Kidney (tissue), 14 donors: ENCODE measurements around the gene RRAS2. TPM values are rescaled to one million over a fixed set of nuclear protein-coding genes. Genes with fewer than 3 reads are reported as not detected.

Experiments
- DNase-seq, 5 donors: peaks; one replicate each; pipeline ENCODE4 v3.0.0-alpha.2; 2013 to 2020
- FAIRE-seq: peaks from 2 replicates; lab custom pipeline; 2012; peaks lifted over from hg19 to GRCh38; lab: Jason Lieb, UNC
- H3K27ac ChIP-seq, 2 donors: one replicate each; pipeline ENCODE4 v1.7.0; 2013; ENCODE audit warnings: low read depth in 2 of 2, low read length in 2 of 2, inconsistent platforms in 1 of 2
- H3K27me3 ChIP-seq: one replicate; pipeline ENCODE4 v1.7.1; 2013; ENCODE audit warnings: low read length, inconsistent platforms; ENCODE audit not compliant: control insufficient read depth, insufficient read depth
- H3K36me3 ChIP-seq, 3 donors: one replicate each; pipeline versions ENCODE4 v1.7.0 to v1.7.1; 2013; ENCODE audit warnings: low read length in 3 of 3, control low read depth in 1 of 3, inconsistent platforms in 1 of 3; ENCODE audit not compliant: insufficient read depth in 3 of 3, control insufficient read depth in 2 of 3
- H3K4me1 ChIP-seq, 3 donors: one replicate each; pipeline versions ENCODE4 v1.7.0 to v1.7.1; 2013; ENCODE audit warnings: low read length in 3 of 3, inconsistent platforms in 1 of 3, low read depth in 1 of 3; ENCODE audit not compliant: control insufficient read depth in 2 of 3, insufficient read depth in 2 of 3
- H3K4me3 ChIP-seq, 3 donors: one replicate each; pipeline versions ENCODE4 v1.7.0 to v1.8.1; 2013; ENCODE audit warnings: low read length in 3 of 3, control low read depth in 1 of 3, inconsistent platforms in 1 of 3
- H3K9ac ChIP-seq, 3 donors: one replicate each; pipeline versions ENCODE4 v1.7.0 to v1.7.1; 2013; ENCODE audit warnings: low read length in 3 of 3, control low read depth in 1 of 3, inconsistent platforms in 1 of 3
- H3K9me3 ChIP-seq, 3 donors: one replicate each; pipeline versions ENCODE4 v1.7.0 to v1.7.1; 2013; ENCODE audit warnings: low read length in 3 of 3, control low read depth in 1 of 3, inconsistent platforms in 1 of 3; ENCODE audit not compliant: control insufficient read depth in 2 of 3, insufficient read depth in 1 of 3
- CTCF ChIP-seq: IDR thresholded peaks from 3 replicates; pipeline ENCODE4 v1.5.1; 2012; ENCODE audit warnings: mild to moderate bottlenecking, moderate library complexity, borderline replicate concordance; ENCODE audit not compliant: insufficient read depth; ENCODE audit errors: extremely low read depth
- intact Hi-C: fragments of 100-400 bp; cut with DNase I; formaldehyde crosslinking; loops from one replicate; pipeline ENCODE4 v1.11.1; 2022
- polyA plus RNA-seq: library from polyadenylated mRNA; stranded (reverse); fragments of 350-450 nt; fragmentation: Illumina TruSeq; extraction: RNeasy Lipid Tissue Mini Kit (QIAGEN cat#74804); gene quantifications from one replicate; pipeline ENCODE4 v1.2.3, GENCODE V29; 2014; ENCODE audit warnings: low read depth, low replicate concordance; ENCODE audit not compliant: insufficient read depth
- total RNA-seq: library from RNA; stranded (reverse); fragmentation: NEBNext Ultra II Directional; extraction: Animal tissue kit (Norgen Biotek cat#: 25700); gene quantifications from one replicate; pipeline ENCODE4 v1.2.1, GENCODE V29; 2021
- donor health status: control.
- donor health status: control.
- donor health status: control.
- donor health status: control.
- donor health status: control.
- donor health status: DM: yes; HTN: yes; CAD: no.
- donor health status: Normal renal cell carcinoma (clear cell type).

RRAS2 gene
- total and polyA plus RNA-seq, 2 donors from 2014 or later, result 23.3 to 33.2 TPM

- DNase-seq, result no peak
- Histone ChIP-seq H3K36me3 (no peaks in the 10 kb centered on the region), H3K9me3 (no peaks in the 10 kb centered on the region), H3K4me1 (no peaks in the 10 kb centered on the region), H3K27me3 (no peaks in the 10 kb centered on the region), H3K9ac (no peak overlapping the region), H3K4me3 (no peak overlapping the region), H3K27ac (no peak overlapping the region)
- FAIRE-seq, result no peak
- intact Hi-C loops, result no loop called here
- TF ChIP-seq CTCF, result no peak
Observed at GRCh38 chr11:14275076-14275475, 83.9 kb downstream of the RRAS2 start.

GRCh38 chr11:14273895-14274294 is 85.1 kb downstream of the RRAS2 start:
- FAIRE-seq (no peak), DNase-seq (no peak)
- no peaks in the 10 kb centered on the region for H3K36me3 ChIP-seq
- H3K4me1 ChIP-seq, result no peaks in the 10 kb centered on the region
- intact Hi-C loops, result no loop called here
- H3K9me3 ChIP-seq, result no peaks in the 10 kb centered on the region
- H3K27me3 ChIP-seq, result no peaks in the 10 kb centered on the region
- no peak overlapping the region for H3K9ac ChIP-seq
- no peak for TF ChIP-seq CTCF
- no peak overlapping the region for H3K4me3 ChIP-seq
- H3K27ac ChIP-seq, result no peak overlapping the region

- DNase-seq, result no peak
- Histone ChIP-seq H3K9me3 (no peaks in the 10 kb centered on the region), H3K36me3 (no peaks in the 10 kb centered on the region), H3K27me3 (no peaks in the 10 kb centered on the region), H3K4me1 (no peaks in the 10 kb centered on the region), H3K27ac (no peak overlapping the region), H3K9ac (no peak overlapping the region), H3K4me3 (no peak overlapping the region)
- FAIRE-seq, result no peak
- intact Hi-C loops, result no loop called here
- no peak for TF ChIP-seq CTCF
Observed at GRCh38 chr11:14270690-14271542, 88.1 kb downstream of the RRAS2 start.
